Neural cell (in vitro differentiated cells): ENCODE data around the gene MROH2A. TPM values are rescaled to one million over a fixed set of nuclear protein-coding genes. Genes with fewer than 3 reads are reported as not detected.

Experiments
- H2AFZ ChIP-seq: fragments of 200-600, 300-800 bp; sonication (generic), shearing (Covaris generic); 2 replicates; pipeline ENCODE4 v1.6.0; 2014; ENCODE audit warnings: low read depth, mild to moderate bottlenecking, antibody characterized with exemption, low read length, moderate library complexity
- H3F3A ChIP-seq: fragments of 200-600 bp; shearing (Covaris generic); 2 replicates; pipeline ENCODE4 v1.6.1; 2016; ENCODE audit warnings: mild to moderate bottlenecking, moderate library complexity, mixed read lengths, antibody characterized with exemption, low read length; ENCODE audit not compliant: insufficient read depth, poor library complexity, severe bottlenecking
- H3K27ac ChIP-seq: fragments of 200-600, 300-800 bp; sonication (generic), shearing (Covaris generic); 2 replicates; pipeline ENCODE4 v1.5.1; 2014; ENCODE audit warnings: mild to moderate bottlenecking, low read length, moderate library complexity
- H3K27me3 ChIP-seq: fragments of 300-800, 200-600 bp; sonication (generic), shearing (Covaris generic); 2 replicates; pipeline ENCODE4 v1.6.0; 2014; ENCODE audit warnings: mild to moderate bottlenecking, low read depth, low read length, moderate library complexity; ENCODE audit not compliant: insufficient read depth
- H3K36me3 ChIP-seq: fragments of 300-800, 200-600 bp; sonication (generic), shearing (Covaris generic); 2 replicates; pipeline ENCODE4 v1.5.1; 2014; ENCODE audit warnings: mild to moderate bottlenecking, antibody characterized with exemption, low read length, moderate library complexity; ENCODE audit not compliant: insufficient read depth
- H3K4me2 ChIP-seq: fragments of 300-800, 200-600 bp; sonication (generic), shearing (Covaris generic); 2 replicates; pipeline ENCODE4 v1.6.0; 2014; ENCODE audit warnings: mild to moderate bottlenecking, low read length
- H3K4me3 ChIP-seq: fragments of 300-800, 200-600 bp; sonication (generic), shearing (Covaris generic); 2 replicates; pipeline ENCODE4 v1.5.1; 2014; ENCODE audit warnings: mild to moderate bottlenecking, low read length, moderate library complexity
- H3K79me2 ChIP-seq: fragments of 200-600 bp; shearing (Covaris generic); replicated peaks from 2 replicates; pipeline ENCODE4 v1.6.0; 2014; ENCODE audit warnings: mild to moderate bottlenecking, low read length, moderate library complexity; ENCODE audit not compliant: insufficient read depth
- H3K9ac ChIP-seq: fragments of 300-800, 200-600 bp; sonication (generic), shearing (Covaris generic); 2 replicates; pipeline ENCODE4 v1.6.1; 2016; ENCODE audit warnings: mild to moderate bottlenecking, low read length, mixed read lengths
- H3K9me2 ChIP-seq: fragments of 200-600 bp; shearing (Covaris generic); 2 replicates; pipeline ENCODE4 v1.6.1; 2016; ENCODE audit warnings: mild to moderate bottlenecking, low read length, mixed read lengths; ENCODE audit not compliant: insufficient read depth
- H3K9me3 ChIP-seq: fragments of 200-600, 300-800 bp; sonication (generic), shearing (Covaris generic); 2 replicates; pipeline ENCODE4 v1.6.1; 2016; ENCODE audit warnings: mild to moderate bottlenecking, mixed run types, low read length, moderate library complexity, mixed read lengths
- H4K20me1 ChIP-seq: fragments of 200-600 bp; shearing (Covaris generic); 2 replicates; pipeline ENCODE4 v1.6.1; 2016; ENCODE audit warnings: mild to moderate bottlenecking, mixed run types; ENCODE audit not compliant: insufficient read depth
- EP300 ChIP-seq: fragments of 450-650 bp; conservative IDR thresholded peaks from 2 replicates; pipeline ENCODE4 v1.6.1; 2014; ENCODE audit warnings: antibody characterized with exemption, mild to moderate bottlenecking, moderate library complexity; ENCODE audit not compliant: poor library complexity, severe bottlenecking
- EZH2 ChIP-seq: fragments of 200-600, 300-800 bp; shearing (Covaris generic), sonication (generic); IDR thresholded peaks from 2 replicates; pipeline ENCODE4 v1.6.1; 2014; ENCODE audit warnings: antibody characterized with exemption, low read length, borderline replicate concordance, mild to moderate bottlenecking; ENCODE audit not compliant: insufficient read depth, poor library complexity, severe bottlenecking
- MXI1 ChIP-seq: fragments of 450-650 bp; conservative IDR thresholded peaks from 2 replicates; pipeline ENCODE4 v1.6.1; 2014; ENCODE audit warnings: antibody characterized with exemption, mild to moderate bottlenecking; ENCODE audit not compliant: poor library complexity, severe bottlenecking
- POLR2AphosphoS5 ChIP-seq: IDR thresholded peaks from 2 replicates; pipeline ENCODE4 v1.6.1; 2012
- RAD21 ChIP-seq: fragments of 450-650 bp; conservative IDR thresholded peaks from 2 replicates; pipeline ENCODE4 v1.6.1; 2014; ENCODE audit warnings: antibody characterized with exemption, mild to moderate bottlenecking, moderate library complexity
- SMC3 ChIP-seq: fragments of 450-650 bp; conservative IDR thresholded peaks from 2 replicates; pipeline ENCODE4 v1.6.1; 2014; ENCODE audit warnings: antibody characterized with exemption, mild to moderate bottlenecking, moderate library complexity; ENCODE audit not compliant: poor library complexity
- TAF1 ChIP-seq: IDR thresholded peaks from 2 replicates; pipeline ENCODE4 v1.6.1; 2012; ENCODE audit warnings: low read depth
- polyA plus RNA-seq: library from polyadenylated mRNA; depleted of rRNA; stranded (reverse); fragments of >200 nt; gene quantifications from 2 replicates; pipeline ENCODE4 v1.2.3, GENCODE V29; 2014
- TF ChIP-seq, protein P1 (sequence below): IDR thresholded peaks from 2 replicates; pipeline ENCODE4 v1.6.1; 2012; ENCODE audit warnings: borderline replicate concordance
- TF ChIP-seq, protein P2 (sequence below): fragments of 450-650 bp; IDR thresholded peaks from 2 replicates; pipeline ENCODE4 v1.5.1; 2014; ENCODE audit warnings: antibody characterized with exemption, mild to moderate bottlenecking, moderate library complexity; ENCODE audit not compliant: poor library complexity, severe bottlenecking

MROH2A gene
- polyA plus RNA-seq, 1 donor from 2014 or later = not detected

DNA sequence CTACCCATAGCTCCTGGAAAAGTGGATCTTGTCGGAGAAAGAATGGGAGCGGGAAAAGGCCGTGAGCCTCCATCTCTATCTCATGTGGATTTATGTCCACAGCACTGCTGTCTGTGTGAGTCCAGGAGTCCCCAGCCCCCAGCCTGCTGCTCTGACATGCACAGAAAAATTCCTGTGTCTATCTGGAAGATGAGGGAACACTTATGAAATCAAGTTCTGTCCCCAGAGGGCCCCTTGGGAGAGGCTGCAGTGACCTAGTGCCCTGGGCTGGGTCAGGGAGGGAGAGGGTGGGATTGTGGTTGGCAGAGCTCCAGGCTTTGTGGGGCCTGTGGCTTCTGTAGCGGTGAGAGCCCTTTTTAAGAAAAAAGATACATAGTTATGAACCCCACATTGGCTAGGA is 38.6 kb downstream of the MROH2A start:
- H3K27ac ChIP-seq = no peak overlapping the region

DNA sequence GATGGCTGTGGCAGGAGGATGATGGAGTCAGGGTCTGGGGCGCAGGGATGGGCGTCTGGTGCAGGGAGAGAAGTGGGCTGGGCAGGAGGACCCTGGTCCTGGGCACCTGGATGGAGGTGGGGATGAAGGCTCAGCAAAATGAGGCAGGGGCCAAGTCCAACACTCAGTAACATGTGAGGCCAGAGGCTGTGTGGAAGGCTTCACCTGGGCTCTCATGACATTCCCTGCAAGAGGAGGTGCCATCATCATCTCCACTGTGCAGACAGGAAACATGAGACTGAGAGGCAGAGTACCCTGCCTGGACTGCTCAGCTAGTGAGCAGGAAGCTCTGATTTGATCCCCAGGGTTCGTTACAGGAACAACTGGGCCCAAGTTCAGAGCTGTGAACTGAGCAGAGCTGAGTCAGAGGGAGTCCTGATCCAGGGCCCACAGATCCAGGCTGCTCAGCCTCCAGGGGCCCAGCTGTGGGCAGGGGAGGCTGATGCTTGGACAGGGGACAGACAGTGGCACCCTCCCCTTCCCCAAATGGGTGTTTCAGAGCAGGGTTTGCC is 39.3 kb downstream of the MROH2A start:
- H3K4me2 ChIP-seq = no peak overlapping the region
- no peaks in the 10 kb centered on the region for H3K36me3 ChIP-seq
- no peaks in the 10 kb centered on the region for H3K9me2 ChIP-seq
- no peaks in the 10 kb centered on the region for H3K9me3 ChIP-seq
- H3K79me2 ChIP-seq = no peaks in the 10 kb centered on the region
- H3F3A ChIP-seq = no peaks in the 10 kb centered on the region
- H3K9ac ChIP-seq = no peak overlapping the region
- no peaks in the 10 kb centered on the region for H4K20me1 ChIP-seq
- no peak overlapping the region for H3K27ac ChIP-seq
- H3K27me3 ChIP-seq = no peaks in the 10 kb centered on the region
- no peak overlapping the region for H2AFZ ChIP-seq
- no peak for TF ChIP-seq POLR2AphosphoS5
- no peak for TF ChIP-seq SMC3
- no peak for TF ChIP-seq EP300
- TF ChIP-seq MXI1 = no peak
- no peak for TF ChIP-seq EZH2
- TF ChIP-seq, protein P1, sequence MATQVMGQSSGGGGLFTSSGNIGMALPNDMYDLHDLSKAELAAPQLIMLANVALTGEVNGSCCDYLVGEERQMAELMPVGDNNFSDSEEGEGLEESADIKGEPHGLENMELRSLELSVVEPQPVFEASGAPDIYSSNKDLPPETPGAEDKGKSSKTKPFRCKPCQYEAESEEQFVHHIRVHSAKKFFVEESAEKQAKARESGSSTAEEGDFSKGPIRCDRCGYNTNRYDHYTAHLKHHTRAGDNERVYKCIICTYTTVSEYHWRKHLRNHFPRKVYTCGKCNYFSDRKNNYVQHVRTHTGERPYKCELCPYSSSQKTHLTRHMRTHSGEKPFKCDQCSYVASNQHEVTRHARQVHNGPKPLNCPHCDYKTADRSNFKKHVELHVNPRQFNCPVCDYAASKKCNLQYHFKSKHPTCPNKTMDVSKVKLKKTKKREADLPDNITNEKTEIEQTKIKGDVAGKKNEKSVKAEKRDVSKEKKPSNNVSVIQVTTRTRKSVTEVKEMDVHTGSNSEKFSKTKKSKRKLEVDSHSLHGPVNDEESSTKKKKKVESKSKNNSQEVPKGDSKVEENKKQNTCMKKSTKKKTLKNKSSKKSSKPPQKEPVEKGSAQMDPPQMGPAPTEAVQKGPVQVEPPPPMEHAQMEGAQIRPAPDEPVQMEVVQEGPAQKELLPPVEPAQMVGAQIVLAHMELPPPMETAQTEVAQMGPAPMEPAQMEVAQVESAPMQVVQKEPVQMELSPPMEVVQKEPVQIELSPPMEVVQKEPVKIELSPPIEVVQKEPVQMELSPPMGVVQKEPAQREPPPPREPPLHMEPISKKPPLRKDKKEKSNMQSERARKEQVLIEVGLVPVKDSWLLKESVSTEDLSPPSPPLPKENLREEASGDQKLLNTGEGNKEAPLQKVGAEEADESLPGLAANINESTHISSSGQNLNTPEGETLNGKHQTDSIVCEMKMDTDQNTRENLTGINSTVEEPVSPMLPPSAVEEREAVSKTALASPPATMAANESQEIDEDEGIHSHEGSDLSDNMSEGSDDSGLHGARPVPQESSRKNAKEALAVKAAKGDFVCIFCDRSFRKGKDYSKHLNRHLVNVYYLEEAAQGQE = no peak
- TF ChIP-seq, protein P2, sequence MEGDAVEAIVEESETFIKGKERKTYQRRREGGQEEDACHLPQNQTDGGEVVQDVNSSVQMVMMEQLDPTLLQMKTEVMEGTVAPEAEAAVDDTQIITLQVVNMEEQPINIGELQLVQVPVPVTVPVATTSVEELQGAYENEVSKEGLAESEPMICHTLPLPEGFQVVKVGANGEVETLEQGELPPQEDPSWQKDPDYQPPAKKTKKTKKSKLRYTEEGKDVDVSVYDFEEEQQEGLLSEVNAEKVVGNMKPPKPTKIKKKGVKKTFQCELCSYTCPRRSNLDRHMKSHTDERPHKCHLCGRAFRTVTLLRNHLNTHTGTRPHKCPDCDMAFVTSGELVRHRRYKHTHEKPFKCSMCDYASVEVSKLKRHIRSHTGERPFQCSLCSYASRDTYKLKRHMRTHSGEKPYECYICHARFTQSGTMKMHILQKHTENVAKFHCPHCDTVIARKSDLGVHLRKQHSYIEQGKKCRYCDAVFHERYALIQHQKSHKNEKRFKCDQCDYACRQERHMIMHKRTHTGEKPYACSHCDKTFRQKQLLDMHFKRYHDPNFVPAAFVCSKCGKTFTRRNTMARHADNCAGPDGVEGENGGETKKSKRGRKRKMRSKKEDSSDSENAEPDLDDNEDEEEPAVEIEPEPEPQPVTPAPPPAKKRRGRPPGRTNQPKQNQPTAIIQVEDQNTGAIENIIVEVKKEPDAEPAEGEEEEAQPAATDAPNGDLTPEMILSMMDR = no peak
- no peak for TF ChIP-seq RAD21
- TF ChIP-seq TAF1 = no peak
- H3K4me3 ChIP-seq = no peak overlapping the region

More for the DNA sequence above, 38.6 kb downstream of the MROH2A start:
- Histone ChIP-seq H3K27me3 (no peaks in the 10 kb centered on the region), H3F3A (no peaks in the 10 kb centered on the region), H4K20me1 (no peaks in the 10 kb centered on the region), H3K36me3 (no peaks in the 10 kb centered on the region), H3K79me2 (no peaks in the 10 kb centered on the region), H3K9me3 (no peaks in the 10 kb centered on the region), H3K9me2 (no peaks in the 10 kb centered on the region), H3K9ac (no peak overlapping the region), H2AFZ (no peak overlapping the region), H3K4me2 (no peak overlapping the region), H3K4me3 (no peak overlapping the region)
- no peak for TF ChIP-seq EP300
- no peak for TF ChIP-seq EZH2
- no peak for TF ChIP-seq MXI1
- no peak for TF ChIP-seq POLR2AphosphoS5
- no peak for TF ChIP-seq RAD21
- no peak for TF ChIP-seq TAF1
- TF ChIP-seq, protein P1 = no peak
- no peak for TF ChIP-seq SMC3
- TF ChIP-seq, protein P2 = no peak
